K562 (cell line): ENCODE data around the gene PHKG1. TPM values are rescaled to one million over a fixed set of nuclear protein-coding genes. Genes with fewer than 3 reads are reported as not detected.

Experiments used
- ATAC-seq: fragments of 200-7000 bp; cut with Tn5 transposase; 3 replicates; pipeline ENCODE4 v1.9.1; 2020; ENCODE audit warnings: moderate library complexity
- BruUV-seq: library from RNA; stranded (reverse); fragments of 400-500 nt; replicated peaks from 2 replicates; lab custom pipeline; 2021; lab: Mats Ljungman, UMichigan
- CTCF ChIA-PET: fragments of 300-600 bp; formaldehyde crosslinking; extraction: SDS; loops from one replicate; lab custom pipeline; 2021; ENCODE audit warnings: low intra/inter-chr PET ratio; lab: Yijun Ruan, JAX
- POLR2A ChIA-PET: fragments of 300-600, 350-650 bp; sonication (Branson Sonifier 250); formaldehyde crosslinking; extraction: SDS; loops from one replicate; lab custom pipeline; 2021; ENCODE audit warnings: antibody characterized with exemption, inconsistent platforms; lab: Yijun Ruan, JAX
- DNase-seq, 4 experiments: peaks; one replicate each; pipeline versions ENCODE4 v3.0.0 to v3.0.0-alpha.2; 2011 to 2018; ENCODE audit warnings: low spot score in 3 of 4, mixed read lengths in 3 of 4; ENCODE audit errors: extremely low read depth in 1 of 4
- FAIRE-seq: peaks from 2 replicates; lab custom pipeline; 2011; peaks lifted over from hg19 to GRCh38; lab: Jason Lieb, UNC
- H2AFZ ChIP-seq: 2 replicates; pipeline ENCODE4 v1.6.0; 2011; ENCODE audit warnings: low read depth, low read length, control low read depth, inconsistent platforms
- H3K27ac ChIP-seq: fragments of 200-600 bp; 3 replicates; pipeline ENCODE4 v1.8.0; 2011; ENCODE audit warnings: low read depth, mild to moderate bottlenecking, control low read depth, inconsistent platforms, low read length, moderate library complexity, mixed read lengths; ENCODE audit errors: extremely low read depth
- H3K27me3 ChIP-seq, 2 experiments: fragments of 300-600 bp in 1 of 2; 2 replicates in 1 of 2; 3 replicates in 1 of 2; pipeline versions ENCODE4 v1.6.0 to v1.8.0; 2011; ENCODE audit warnings: inconsistent platforms in 2 of 2, low read length in 2 of 2, mild to moderate bottlenecking in 1 of 2, mixed read lengths in 1 of 2, moderate library complexity in 1 of 2; ENCODE audit not compliant: control insufficient read depth in 2 of 2, insufficient read depth in 2 of 2
- H3K36me3 ChIP-seq: fragments of 300-600 bp; 3 replicates; pipeline ENCODE4 v1.8.0; 2011; ENCODE audit warnings: mild to moderate bottlenecking, low read length, inconsistent platforms; ENCODE audit not compliant: control insufficient read depth, insufficient read depth
- H3K4me1 ChIP-seq, 2 experiments: fragments of 200-600 bp in 1 of 2; replicated peaks in 1 of 2; 2 replicates in 1 of 2; 3 replicates in 1 of 2; pipeline versions ENCODE4 v1.5.1 to v1.8.0; 2011; ENCODE audit warnings: inconsistent platforms in 2 of 2, low read length in 2 of 2, mild to moderate bottlenecking in 1 of 2, mixed read lengths in 1 of 2, moderate library complexity in 1 of 2; ENCODE audit not compliant: control insufficient read depth in 2 of 2, insufficient read depth in 2 of 2
- H3K4me2 ChIP-seq: 2 replicates; pipeline ENCODE4 v1.6.1; 2011; ENCODE audit warnings: low read length, control low read depth, inconsistent platforms, mixed read lengths; ENCODE audit not compliant: insufficient read depth
- H3K4me3 ChIP-seq: fragments of 200-600 bp; sonication (generic), shearing (Covaris generic); 2 replicates; pipeline ENCODE4 v1.5.1; 2016; ENCODE audit warnings: control low read depth, inconsistent platforms
- H3K79me2 ChIP-seq: fragments of 200-600 bp; 3 replicates; pipeline ENCODE4 v1.8.0; 2011; ENCODE audit warnings: low read length, inconsistent platforms; ENCODE audit not compliant: control insufficient read depth, insufficient read depth
- H3K9ac ChIP-seq, 2 experiments: 2 replicates each; pipeline versions ENCODE4 v1.6.0 to v1.6.1; 2011; ENCODE audit warnings: low read depth in 2 of 2, low read length in 2 of 2, control low read depth in 1 of 2, inconsistent platforms in 1 of 2, mild to moderate bottlenecking in 1 of 2, mixed read lengths in 1 of 2; ENCODE audit not compliant: insufficient read depth in 1 of 2
- H3K9me1 ChIP-seq: one replicate; pipeline ENCODE4 v1.6.0; 2011; ENCODE audit warnings: inconsistent platforms, mild to moderate bottlenecking, low read length, moderate library complexity; ENCODE audit not compliant: control insufficient read depth, insufficient read depth
- H3K9me3 ChIP-seq: replicated peaks from 2 replicates; pipeline ENCODE4 v1.5.1; 2011; ENCODE audit warnings: low read depth, low read length, inconsistent platforms; ENCODE audit not compliant: control insufficient read depth, insufficient read depth
- H4K20me1 ChIP-seq: replicated peaks from 2 replicates; pipeline ENCODE4 v1.6.1; 2011; ENCODE audit warnings: low read length, inconsistent platforms, mixed read lengths; ENCODE audit not compliant: control insufficient read depth, insufficient read depth
- KLF13 ChIP-seq: fragments of 450-650 bp; IDR thresholded peaks from 2 replicates; pipeline ENCODE4 v1.6.1; 2016; ENCODE audit warnings: missing genetic modification characterization, low read depth, mild to moderate bottlenecking, missing compliant biosample characterization, moderate library complexity, borderline replicate concordance
- NR3C1 ChIP-seq: sonication (generic); formaldehyde crosslinking; IDR thresholded peaks from 2 replicates; pipeline ENCODE4 v1.8.1; 2022; ENCODE audit warnings: missing genetic modification reagents
- NUFIP1 ChIP-seq: fragments of 450-650 bp; IDR thresholded peaks from 2 replicates; pipeline ENCODE4 v1.6.1; 2018; ENCODE audit not compliant: partially characterized antibody
- POLR2A ChIP-seq: fragments of 450-650 bp; conservative IDR thresholded peaks from 2 replicates; pipeline ENCODE4 v1.6.1; 2016
- POLR2B ChIP-seq: fragments of 450-650 bp; IDR thresholded peaks from 2 replicates; pipeline ENCODE4 v1.6.1; 2018; ENCODE audit warnings: low read depth; ENCODE audit not compliant: partially characterized antibody
- PRMT5 ChIP-seq: sonication (generic); formaldehyde crosslinking; IDR thresholded peaks from 2 replicates; pipeline ENCODE4 v1.5.0; 2020; ENCODE audit warnings: missing genetic modification reagents
- ZEB2 ChIP-seq: fragments of 450-650 bp; IDR thresholded peaks from 2 replicates; pipeline ENCODE4 v1.6.1; 2016
- WGBS: fragments of 100-300 bp; shearing (Covaris generic); methylation state at CpG from one replicate; pipeline ENCODE4 v1.1.6; 2016; ENCODE audit warnings: low coverage, mixed read lengths; ENCODE audit not compliant: insufficient coverage; ENCODE audit errors: missing lambda C conversion rate; 5-methylcytosine and 5-hydroxymethylcytosine counted together
- in situ Hi-C: fragments of 300-500 bp; cut with MboI; formaldehyde crosslinking; loops from 4 replicates; pipeline ENCODE4 v1.15.0; 2018; ENCODE audit warnings: inconsistent platforms, mixed read lengths
- intact Hi-C: fragments of 100-400 bp; cut with micrococcal nuclease; formaldehyde crosslinking; loops from 2 replicates; pipeline ENCODE4 v1.14.2; 2022
- polyA plus RNA-seq, 8 experiments: library from polyadenylated mRNA; depleted of rRNA in 4 of 8; stranded (reverse) in 5 of 8; unstranded in 3 of 8; fragments of >200 nt; fragmentation: Nextera tagmentation in 2 of 8; fragmentation: Illumina TruSeq in 1 of 8; extraction: Ambion mirVana in 2 of 8; extraction: Trizol in 1 of 8; gene quantifications; 2 replicates each; pipeline versions ENCODE4 v1.2.1 to v1.2.3, GENCODE V29; 2011 to 2014; ENCODE audit warnings: inconsistent platforms in 1 of 8, missing spikeins in 1 of 8
- total RNA-seq, 7 experiments: library from RNA; depleted of rRNA in 6 of 7; stranded (reverse); fragments of >200 nt in 6 of 7; fragmentation: Illumina TruSeq in 2 of 7; extraction: Trizol in 2 of 7; gene quantifications; 2 replicates each; pipeline versions ENCODE4 v1.2.1 to v1.2.3, GENCODE V29; 2011 to 2021; ENCODE audit warnings: low replicate concordance in 1 of 7
- TF ChIP-seq, protein P1 (sequence below): fragments of 450-650 bp; formaldehyde crosslinking; IDR thresholded peaks from 2 replicates; pipeline ENCODE4 v1.4.0; 2020; ENCODE audit warnings: mild to moderate bottlenecking, moderate library complexity
- TF ChIP-seq, protein P2 (sequence below), 2 experiments: IDR thresholded peaks; 2 replicates each; pipeline ENCODE4 v1.6.1; 2012; ENCODE audit warnings: improper control_type of control experiment in 2 of 2, low read depth in 2 of 2, low read length in 2 of 2, borderline replicate concordance in 1 of 2
- TF ChIP-seq, protein P3 (sequence below): fragments of 450-650 bp; IDR thresholded peaks from 2 replicates; pipeline ENCODE4 v1.7.0; 2016; ENCODE audit warnings: borderline replicate concordance

The PHKG1 gene
- total and polyA plus RNA-seq, 9 of the 15 experiments (the other 6 are each of a cell fraction or from before 2014, with no cell fraction given) = 0.10 to 0.83 (median 0.46) TPM

DNA sequence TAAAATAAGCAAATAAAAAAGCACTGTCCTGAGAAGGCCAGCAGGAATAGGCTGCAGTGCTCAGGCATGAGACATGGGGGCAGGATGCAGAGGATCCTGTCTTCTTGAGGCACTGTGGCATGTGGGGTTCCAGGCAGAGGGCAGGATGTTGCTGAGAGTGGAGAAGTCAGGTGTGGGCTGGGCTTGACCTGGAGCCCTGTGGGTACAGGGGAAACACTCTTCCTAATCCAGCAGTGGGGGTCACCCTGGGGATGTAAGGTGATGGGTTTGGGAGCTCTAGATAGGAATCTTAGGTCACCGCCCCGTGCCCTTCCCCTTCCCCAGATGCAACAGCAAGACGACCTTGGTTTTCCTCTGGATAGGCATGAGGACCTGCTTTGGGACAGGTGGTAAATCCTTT lies 15.1 kb downstream of the PHKG1 start:
- Histone ChIP-seq H3K9ac (no peak overlapping the region), H3K36me3 (peaks cover 47% of the 10 kb centered on the region; the same call in 2 of the 3 replicates), H3K4me3 (no peak overlapping the region), H3K79me2 (no peaks in the 10 kb centered on the region), H3K27me3 (no peaks in the 10 kb centered on the region), H2AFZ (no peak overlapping the region), H3K4me1 (peaks cover 0 to 9% of the 10 kb centered on the region in 2 experiments; a peak in 1 of 5 replicates), H3K9me1 (no peaks in the 10 kb centered on the region), H4K20me1 (no peaks in the 10 kb centered on the region), H3K4me2 (no peak overlapping the region), H3K9me3 (no peaks in the 10 kb centered on the region), H3K27ac (no peak overlapping the region)
- 0 out of 2 replicates have a peak, but pooled peaks have one; percentile 26 for TF ChIP-seq POLR2A
- no peak for TF ChIP-seq ZEB2
- TF ChIP-seq, protein P1, sequence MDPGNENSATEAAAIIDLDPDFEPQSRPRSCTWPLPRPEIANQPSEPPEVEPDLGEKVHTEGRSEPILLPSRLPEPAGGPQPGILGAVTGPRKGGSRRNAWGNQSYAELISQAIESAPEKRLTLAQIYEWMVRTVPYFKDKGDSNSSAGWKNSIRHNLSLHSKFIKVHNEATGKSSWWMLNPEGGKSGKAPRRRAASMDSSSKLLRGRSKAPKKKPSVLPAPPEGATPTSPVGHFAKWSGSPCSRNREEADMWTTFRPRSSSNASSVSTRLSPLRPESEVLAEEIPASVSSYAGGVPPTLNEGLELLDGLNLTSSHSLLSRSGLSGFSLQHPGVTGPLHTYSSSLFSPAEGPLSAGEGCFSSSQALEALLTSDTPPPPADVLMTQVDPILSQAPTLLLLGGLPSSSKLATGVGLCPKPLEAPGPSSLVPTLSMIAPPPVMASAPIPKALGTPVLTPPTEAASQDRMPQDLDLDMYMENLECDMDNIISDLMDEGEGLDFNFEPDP = no peak
- POLR2A ChIA-PET = interaction anchor here (1.3 kb wide), 1 partner anchor 12 kb away, joined by 3 read pairs; no protein-coding TSS in a partner anchor
- intact Hi-C loops = no loop called here
- no TSS peak for BruUV-seq
- CTCF ChIA-PET = no interaction called here
- DNase-seq = no peak
- FAIRE-seq = no peak
- 63% methylated on average over 1 of the region's 3 CpGs for WGBS
- in situ Hi-C loops = no loop called here
- no peak for ATAC-seq

DNA sequence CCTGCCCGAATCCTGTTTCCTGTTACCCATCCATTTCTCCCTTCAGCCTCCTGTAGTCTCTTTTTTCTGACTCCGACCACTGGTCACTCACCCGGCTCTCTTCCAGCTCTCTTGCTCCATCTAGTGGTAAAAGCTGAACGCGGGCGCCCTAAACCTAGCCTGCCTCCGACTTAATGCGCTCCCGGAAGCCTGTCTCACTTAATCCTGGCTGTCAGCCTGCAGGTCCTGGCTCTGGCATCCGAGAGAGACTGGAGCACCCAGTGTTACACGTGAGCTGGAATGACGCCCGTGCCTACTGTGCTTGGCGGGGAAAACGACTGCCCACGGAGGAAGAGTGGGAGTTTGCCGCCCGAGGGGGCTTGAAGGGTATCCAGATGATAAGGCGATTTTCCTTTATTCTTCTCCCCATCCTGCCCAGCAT lies 18.4 kb downstream of the PHKG1 start:
- Histone ChIP-seq H3K79me2 (no peaks in the 10 kb centered on the region), H3K9me3 (no peaks in the 10 kb centered on the region), H3K4me1 (peaks cover 0 to 5% of the 10 kb centered on the region in 2 experiments; a peak in 1 of 5 replicates), H3K4me2 (no peak overlapping the region), H3K4me3 (no peak overlapping the region), H3K27me3 (no peaks in the 10 kb centered on the region), H3K9ac (no peak overlapping the region), H3K36me3 (peaks cover 59% of the 10 kb centered on the region), H4K20me1 (no peaks in the 10 kb centered on the region), H3K9me1 (no peaks in the 10 kb centered on the region), H3K27ac (no peak overlapping the region; the same call in 2 of the 3 replicates), H2AFZ (no peak overlapping the region)
- POLR2A ChIA-PET = interaction anchor here (0.6 to 1.4 kb wide), 6 partner anchors 9 to 123 kb away, joined by 3 to 6 read pairs (median 3); partner anchors contain the start of genes PHKG1 and SUMF2
- in situ Hi-C loops (loop anchor here (5.0 kb wide), 1 partner anchor 72 kb away; no protein-coding TSS in a partner anchor), intact Hi-C loops (loop anchor here (1.0 to 5.0 kb wide), 3 partner anchors 70 to 482 kb away; no protein-coding TSS in a partner anchor)
- 34% methylated on average over 19 of the region's 19 CpGs for WGBS
- DNase-seq = peak; percentile 74 to 82 (median 80)
- CTCF ChIA-PET = interaction anchor here (1.2 to 1.7 kb wide), 4 partner anchors 68 to 481 kb away, joined by 3 to 8 read pairs (median 6); no protein-coding TSS in a partner anchor
- BruUV-seq = no TSS peak
- peak; percentile 81 for FAIRE-seq
- ATAC-seq = peak; percentile 96
- TF ChIP-seq NUFIP1 (no peak), PRMT5 (CRISPR knock-in tag) (no peak), POLR2B (no peak), NR3C1 (CRISPR knock-in tag) (no peak), KLF13 (no peak)
- TF ChIP-seq, protein P2, sequence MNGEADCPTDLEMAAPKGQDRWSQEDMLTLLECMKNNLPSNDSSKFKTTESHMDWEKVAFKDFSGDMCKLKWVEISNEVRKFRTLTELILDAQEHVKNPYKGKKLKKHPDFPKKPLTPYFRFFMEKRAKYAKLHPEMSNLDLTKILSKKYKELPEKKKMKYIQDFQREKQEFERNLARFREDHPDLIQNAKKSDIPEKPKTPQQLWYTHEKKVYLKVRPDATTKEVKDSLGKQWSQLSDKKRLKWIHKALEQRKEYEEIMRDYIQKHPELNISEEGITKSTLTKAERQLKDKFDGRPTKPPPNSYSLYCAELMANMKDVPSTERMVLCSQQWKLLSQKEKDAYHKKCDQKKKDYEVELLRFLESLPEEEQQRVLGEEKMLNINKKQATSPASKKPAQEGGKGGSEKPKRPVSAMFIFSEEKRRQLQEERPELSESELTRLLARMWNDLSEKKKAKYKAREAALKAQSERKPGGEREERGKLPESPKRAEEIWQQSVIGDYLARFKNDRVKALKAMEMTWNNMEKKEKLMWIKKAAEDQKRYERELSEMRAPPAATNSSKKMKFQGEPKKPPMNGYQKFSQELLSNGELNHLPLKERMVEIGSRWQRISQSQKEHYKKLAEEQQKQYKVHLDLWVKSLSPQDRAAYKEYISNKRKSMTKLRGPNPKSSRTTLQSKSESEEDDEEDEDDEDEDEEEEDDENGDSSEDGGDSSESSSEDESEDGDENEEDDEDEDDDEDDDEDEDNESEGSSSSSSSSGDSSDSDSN (IDR thresholded peaks at IDR 0.05; ENCODE audit: borderline replicate concordance in 1 of 2, low read depth in 2 of 2, low read length in 2 of 2) = no peak
- TF ChIP-seq, protein P3, sequence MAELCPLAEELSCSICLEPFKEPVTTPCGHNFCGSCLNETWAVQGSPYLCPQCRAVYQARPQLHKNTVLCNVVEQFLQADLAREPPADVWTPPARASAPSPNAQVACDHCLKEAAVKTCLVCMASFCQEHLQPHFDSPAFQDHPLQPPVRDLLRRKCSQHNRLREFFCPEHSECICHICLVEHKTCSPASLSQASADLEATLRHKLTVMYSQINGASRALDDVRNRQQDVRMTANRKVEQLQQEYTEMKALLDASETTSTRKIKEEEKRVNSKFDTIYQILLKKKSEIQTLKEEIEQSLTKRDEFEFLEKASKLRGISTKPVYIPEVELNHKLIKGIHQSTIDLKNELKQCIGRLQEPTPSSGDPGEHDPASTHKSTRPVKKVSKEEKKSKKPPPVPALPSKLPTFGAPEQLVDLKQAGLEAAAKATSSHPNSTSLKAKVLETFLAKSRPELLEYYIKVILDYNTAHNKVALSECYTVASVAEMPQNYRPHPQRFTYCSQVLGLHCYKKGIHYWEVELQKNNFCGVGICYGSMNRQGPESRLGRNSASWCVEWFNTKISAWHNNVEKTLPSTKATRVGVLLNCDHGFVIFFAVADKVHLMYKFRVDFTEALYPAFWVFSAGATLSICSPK = peak; percentile 99
